DOHH2 (cell line): Measurements from ENCODE around the gene PLG.

Experiments used
- H3F3A ChIP-seq: fragments of 200-600 bp; sonication (generic), shearing (Covaris generic); 2 replicates; pipeline ENCODE4 v1.6.0; 2016; ENCODE audit warnings: antibody characterized with exemption, mild to moderate bottlenecking; ENCODE audit not compliant: control insufficient read depth, insufficient read depth
- H3K27ac ChIP-seq: fragments of 200-600 bp; sonication (generic); 2 replicates; pipeline ENCODE4 v1.5.1; 2014; ENCODE audit warnings: low read depth, mild to moderate bottlenecking, low read length, moderate library complexity
- H3K27me3 ChIP-seq: fragments of 200-600 bp; sonication (generic); 2 replicates; pipeline ENCODE4 v1.6.1; 2014; ENCODE audit warnings: mild to moderate bottlenecking, low read length, mixed read lengths; ENCODE audit not compliant: control insufficient read depth
- H3K36me3 ChIP-seq: fragments of 200-600 bp; sonication (generic); 2 replicates; pipeline ENCODE4 v1.6.1; 2014; ENCODE audit warnings: mild to moderate bottlenecking, low read length, moderate library complexity, mixed read lengths; ENCODE audit not compliant: control insufficient read depth
- H3K4me1 ChIP-seq: fragments of 200-600 bp; sonication (generic); 2 replicates; pipeline ENCODE4 v1.6.1; 2014; ENCODE audit warnings: mild to moderate bottlenecking, low read length, mixed read lengths; ENCODE audit not compliant: control insufficient read depth
- H3K4me2 ChIP-seq: fragments of 200-600 bp; sonication (generic); 2 replicates; pipeline ENCODE4 v1.6.0; 2014; ENCODE audit warnings: mild to moderate bottlenecking, low read length, moderate library complexity
- H3K4me3 ChIP-seq: fragments of 200-600 bp; sonication (generic); 2 replicates; pipeline ENCODE4 v1.5.1; 2014; ENCODE audit warnings: mild to moderate bottlenecking, low read length, mixed read lengths
- H3K79me2 ChIP-seq: fragments of 200-600 bp; sonication (generic); 2 replicates; pipeline ENCODE4 v1.6.1; 2014; ENCODE audit warnings: mild to moderate bottlenecking, low read length, mixed read lengths; ENCODE audit not compliant: control insufficient read depth
- H3K9me2 ChIP-seq: fragments of 200-600 bp; sonication (generic); replicated peaks from 2 replicates; pipeline ENCODE4 v1.6.1; 2014; ENCODE audit warnings: mild to moderate bottlenecking, low read length, mixed read lengths; ENCODE audit not compliant: control insufficient read depth
- H3K9me3 ChIP-seq: fragments of 200-600 bp; sonication (generic); 2 replicates; pipeline ENCODE4 v1.6.1; 2014; ENCODE audit warnings: antibody characterized with exemption, low read length, mixed read lengths; ENCODE audit not compliant: control insufficient read depth, insufficient read depth
- H4K20me1 ChIP-seq: fragments of 200-600 bp; sonication (generic); 2 replicates; pipeline ENCODE4 v1.6.0; 2014; ENCODE audit warnings: low read depth, mild to moderate bottlenecking, antibody characterized with exemption, low read length, moderate library complexity; ENCODE audit not compliant: control insufficient read depth, insufficient read depth
- EZH2phosphoT487 ChIP-seq: fragments of 200-600 bp; sonication (generic); IDR thresholded peaks from 2 replicates; pipeline ENCODE4 v1.6.1; 2017; ENCODE audit warnings: borderline replicate concordance, mild to moderate bottlenecking, antibody characterized with exemption, low read length, moderate library complexity, mixed read lengths
- TF ChIP-seq, protein P1 (sequence below): fragments of 200-600 bp; sonication (generic); IDR thresholded peaks from one replicate; pipeline ENCODE4 v1.5.1; 2014; ENCODE audit warnings: antibody characterized with exemption, mild to moderate bottlenecking, low read depth, low read length; ENCODE audit not compliant: poor library complexity, severe bottlenecking

The PLG gene

GRCh38 chr6:160714731-160715316 lies 12.8 kb downstream of the PLG start:
- Histone ChIP-seq H4K20me1 (no peaks in the 10 kb centered on the region), H3K27me3 (no peaks in the 10 kb centered on the region), H3K36me3 (no peaks in the 10 kb centered on the region), H3K79me2 (no peaks in the 10 kb centered on the region), H3K9me2 (no peaks in the 10 kb centered on the region), H3F3A (no peaks in the 10 kb centered on the region), H3K4me2 (no peak overlapping the region), H3K27ac (no peak overlapping the region), H3K4me1 (no peaks in the 10 kb centered on the region), H3K4me3 (no peak overlapping the region), H3K9me3 (no peaks in the 10 kb centered on the region)
- TF ChIP-seq, protein P1, sequence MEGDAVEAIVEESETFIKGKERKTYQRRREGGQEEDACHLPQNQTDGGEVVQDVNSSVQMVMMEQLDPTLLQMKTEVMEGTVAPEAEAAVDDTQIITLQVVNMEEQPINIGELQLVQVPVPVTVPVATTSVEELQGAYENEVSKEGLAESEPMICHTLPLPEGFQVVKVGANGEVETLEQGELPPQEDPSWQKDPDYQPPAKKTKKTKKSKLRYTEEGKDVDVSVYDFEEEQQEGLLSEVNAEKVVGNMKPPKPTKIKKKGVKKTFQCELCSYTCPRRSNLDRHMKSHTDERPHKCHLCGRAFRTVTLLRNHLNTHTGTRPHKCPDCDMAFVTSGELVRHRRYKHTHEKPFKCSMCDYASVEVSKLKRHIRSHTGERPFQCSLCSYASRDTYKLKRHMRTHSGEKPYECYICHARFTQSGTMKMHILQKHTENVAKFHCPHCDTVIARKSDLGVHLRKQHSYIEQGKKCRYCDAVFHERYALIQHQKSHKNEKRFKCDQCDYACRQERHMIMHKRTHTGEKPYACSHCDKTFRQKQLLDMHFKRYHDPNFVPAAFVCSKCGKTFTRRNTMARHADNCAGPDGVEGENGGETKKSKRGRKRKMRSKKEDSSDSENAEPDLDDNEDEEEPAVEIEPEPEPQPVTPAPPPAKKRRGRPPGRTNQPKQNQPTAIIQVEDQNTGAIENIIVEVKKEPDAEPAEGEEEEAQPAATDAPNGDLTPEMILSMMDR = no peak
- no peak for TF ChIP-seq EZH2phosphoT487

DNA sequence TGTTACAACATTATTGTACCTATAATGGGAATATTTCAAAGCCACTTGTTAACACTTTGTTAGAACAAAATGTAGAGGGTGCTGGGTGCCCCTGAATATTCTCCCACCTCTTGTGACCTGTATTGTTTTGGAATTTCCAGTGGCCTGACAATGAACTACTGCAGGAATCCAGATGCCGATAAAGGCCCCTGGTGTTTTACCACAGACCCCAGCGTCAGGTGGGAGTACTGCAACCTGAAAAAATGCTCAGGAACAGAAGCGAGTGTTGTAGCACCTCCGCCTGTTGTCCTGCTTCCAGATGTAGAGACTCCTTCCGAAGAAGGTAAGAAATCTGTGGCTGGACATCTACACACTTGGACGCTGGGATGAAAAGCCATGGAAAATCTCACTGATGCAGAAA lies 28.9 kb downstream of the PLG start:
- Histone ChIP-seq H3K27ac (no peak overlapping the region), H3K9me3 (no peaks in the 10 kb centered on the region), H3K36me3 (no peaks in the 10 kb centered on the region), H3K4me3 (no peak overlapping the region), H3K4me2 (no peak overlapping the region), H3K4me1 (peaks cover 26% of the 10 kb centered on the region), H3K79me2 (no peaks in the 10 kb centered on the region), H3K27me3 (no peaks in the 10 kb centered on the region), H3K9me2 (no peaks in the 10 kb centered on the region), H3F3A (no peaks in the 10 kb centered on the region), H4K20me1 (no peaks in the 10 kb centered on the region)
- TF ChIP-seq, protein P1 = peak; percentile 14
- TF ChIP-seq EZH2phosphoT487 = no peak

GRCh38 chr6:160733050-160733646 lies 31.1 kb downstream of the PLG start:
- H4K20me1 ChIP-seq = no peaks in the 10 kb centered on the region
- no peaks in the 10 kb centered on the region for H3K27me3 ChIP-seq
- no peak overlapping the region for H3K27ac ChIP-seq
- no peaks in the 10 kb centered on the region for H3K9me3 ChIP-seq
- H3F3A ChIP-seq = no peaks in the 10 kb centered on the region
- no peaks in the 10 kb centered on the region for H3K36me3 ChIP-seq
- peaks cover 47% of the 10 kb centered on the region for H3K4me1 ChIP-seq
- no peaks in the 10 kb centered on the region for H3K79me2 ChIP-seq
- H3K9me2 ChIP-seq = no peaks in the 10 kb centered on the region
- peak overlapping the region; percentile 15 for H3K4me2 ChIP-seq
- TF ChIP-seq, protein P1 = peak; percentile 85
- no peak for TF ChIP-seq EZH2phosphoT487
- H3K4me3 ChIP-seq = no peak overlapping the region
